HG02798 (cell line): ENCODE results near the gene FAM3D.
A peak's percentile ranks its signal among the peaks of the same experiment; 100 is the strongest.
"Not testable (repeated sequence)": the region's sequence is repeated elsewhere in the genome, so short reads cannot be mapped to it uniquely, and the experiment has no call there.

ENCODE experiments used
- ATAC-seq: cut with Tn5 transposase; IDR thresholded peaks from one replicate; pipeline ENCODE4 v1.9.1; 2021; ENCODE audit warnings: mild to moderate bottlenecking; ENCODE audit not compliant: unreplicated experiment, poor library complexity

The FAM3D gene

DNA sequence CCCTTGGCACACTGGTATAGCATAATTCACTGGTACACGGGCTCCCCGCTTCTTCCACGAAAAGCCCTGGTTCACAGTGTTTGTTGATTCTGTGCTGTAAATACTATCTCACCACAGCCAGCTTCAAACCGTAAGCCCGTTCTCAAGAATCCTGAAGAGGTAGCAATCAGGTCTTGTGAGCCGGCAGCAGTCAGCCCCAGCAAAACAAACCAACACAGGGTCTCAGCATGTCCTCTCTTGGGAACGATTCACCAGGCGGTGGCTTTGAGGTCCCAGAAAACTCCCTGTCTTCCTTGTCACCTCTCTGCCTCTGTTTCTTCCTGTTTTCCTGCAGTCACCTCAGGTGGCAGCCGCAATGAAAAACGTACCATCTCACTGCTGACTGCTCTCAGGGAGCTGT, 19.1 kb upstream of the FAM3D start:
- ATAC-seq = no peak

DNA sequence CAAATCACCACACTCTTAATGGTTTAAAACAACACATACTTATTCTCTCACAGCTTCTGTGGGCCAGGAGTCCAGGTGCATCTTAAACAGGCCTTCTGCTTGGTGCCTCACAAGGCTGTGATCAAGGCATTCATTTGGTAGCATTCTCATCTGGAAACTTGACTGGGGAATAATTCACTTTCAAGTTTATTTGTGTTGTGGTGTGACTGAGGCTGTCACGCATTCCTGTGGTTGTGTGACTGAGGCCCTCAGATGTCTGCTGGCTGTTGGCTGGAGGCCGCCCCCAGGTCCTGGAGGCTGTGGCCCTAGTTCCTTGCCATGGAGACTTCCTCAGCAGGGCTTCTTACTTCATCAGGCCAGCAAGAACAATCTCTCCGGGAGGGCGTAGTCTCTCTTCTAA, 16.9 kb upstream of the FAM3D start:
- peak; percentile 79 for ATAC-seq

DNA sequence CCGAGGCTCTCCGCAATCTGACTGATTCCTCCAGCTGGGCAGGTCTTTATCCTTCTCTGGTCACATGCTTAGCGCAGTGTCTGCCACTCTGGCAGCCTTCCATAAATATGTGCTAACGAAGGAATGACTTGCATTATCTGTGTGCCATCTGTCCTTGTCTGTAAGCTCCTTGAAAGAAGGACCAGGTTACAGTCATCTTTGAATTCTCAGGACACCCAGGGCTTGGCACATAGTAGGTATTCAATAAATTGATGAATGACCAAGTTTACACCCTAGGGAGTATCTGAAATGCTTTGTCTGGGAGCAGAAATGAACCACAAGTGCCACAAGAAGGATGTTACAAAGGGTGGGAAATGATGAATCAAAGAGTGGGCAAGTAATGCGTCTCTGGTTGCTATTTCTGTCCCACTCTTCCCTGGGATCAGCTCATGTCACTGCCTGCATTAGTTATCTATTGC, 16.5 kb upstream of the FAM3D start:
- ATAC-seq = peak; percentile 21

DNA sequence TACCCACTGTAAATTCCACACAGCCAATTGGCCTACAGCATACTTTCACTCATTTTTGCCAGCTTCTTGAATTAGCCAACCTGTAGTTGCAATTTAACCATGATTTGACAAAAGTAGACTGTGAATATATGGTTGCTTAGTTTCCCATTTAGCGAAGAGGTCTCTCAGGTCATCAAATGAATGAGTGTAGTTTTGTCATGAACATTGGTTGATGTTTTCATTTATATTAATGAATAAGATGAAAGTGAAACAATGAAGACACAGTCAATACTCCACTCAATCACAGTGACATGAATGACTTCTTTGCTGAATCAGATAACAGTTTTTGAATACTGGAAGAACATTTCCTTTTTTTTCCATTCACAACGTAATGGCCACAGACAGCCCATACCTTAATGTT, 15.3 kb upstream of the FAM3D start:
- no peak for ATAC-seq

DNA sequence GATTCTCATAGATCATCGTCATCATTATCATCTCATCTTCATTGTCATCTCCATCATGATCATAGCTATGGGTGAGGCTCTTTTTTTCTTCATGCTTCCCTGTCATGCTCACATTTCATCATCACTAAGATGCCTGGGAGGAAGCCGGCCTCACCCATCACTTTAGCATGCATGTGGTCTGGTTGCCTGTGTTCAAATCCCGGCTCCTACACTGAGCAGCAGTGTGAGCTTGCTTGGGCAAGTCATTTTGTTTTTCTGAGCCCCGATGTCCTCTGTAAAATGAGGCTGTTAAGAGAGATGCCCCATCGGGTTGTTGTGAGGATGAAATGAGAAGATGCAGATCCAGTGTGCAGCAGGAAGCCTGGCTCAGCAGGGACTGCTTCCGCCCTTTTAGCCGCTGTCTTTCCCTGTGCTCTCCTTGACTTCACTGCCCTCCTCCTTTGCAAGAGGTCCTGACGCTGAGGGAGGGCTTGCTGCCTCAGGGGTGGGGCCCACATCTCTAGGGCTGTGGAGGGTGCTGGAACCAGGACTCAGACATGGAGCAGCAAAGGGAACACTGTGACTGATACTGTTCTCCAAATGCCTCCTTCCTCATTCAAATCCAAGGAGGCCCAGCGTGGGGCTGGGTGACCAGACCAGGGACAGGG, 14.4 kb upstream of the FAM3D start:
- no peak for ATAC-seq

DNA sequence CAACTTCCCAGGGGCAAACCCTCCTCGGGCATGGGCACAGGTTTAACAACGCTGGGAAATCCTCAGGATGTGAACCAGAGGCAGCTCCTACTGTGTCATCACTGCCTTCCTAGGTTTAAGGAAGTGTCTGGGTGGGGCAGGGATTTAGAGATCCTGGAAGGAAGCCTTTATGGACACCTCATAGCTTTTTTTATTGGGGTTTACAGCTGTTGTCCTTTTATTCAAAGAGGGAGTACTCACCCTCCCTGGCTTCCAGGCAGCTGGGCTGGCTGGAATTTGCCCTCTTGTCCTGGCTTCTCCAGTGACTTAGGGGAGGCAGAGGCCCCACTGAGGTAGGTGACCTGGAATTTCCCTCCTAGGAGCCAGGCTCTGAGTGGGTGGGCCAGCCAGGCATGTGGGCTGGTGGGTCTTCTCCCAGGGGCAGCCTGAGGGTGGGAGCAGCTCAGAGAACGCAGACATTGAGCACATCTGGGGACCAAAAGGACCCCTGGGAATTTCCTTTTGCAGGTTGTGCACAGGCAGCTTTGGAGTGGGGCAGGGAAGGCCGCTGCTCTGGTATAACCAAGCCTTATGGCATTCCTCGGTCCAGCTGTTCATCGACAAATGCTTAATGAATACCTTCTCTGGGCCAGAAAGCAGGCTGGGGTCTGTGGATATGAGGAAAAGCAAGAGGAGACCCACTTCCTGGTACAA, 13.5 kb upstream of the FAM3D start:
- no peak for ATAC-seq

DNA sequence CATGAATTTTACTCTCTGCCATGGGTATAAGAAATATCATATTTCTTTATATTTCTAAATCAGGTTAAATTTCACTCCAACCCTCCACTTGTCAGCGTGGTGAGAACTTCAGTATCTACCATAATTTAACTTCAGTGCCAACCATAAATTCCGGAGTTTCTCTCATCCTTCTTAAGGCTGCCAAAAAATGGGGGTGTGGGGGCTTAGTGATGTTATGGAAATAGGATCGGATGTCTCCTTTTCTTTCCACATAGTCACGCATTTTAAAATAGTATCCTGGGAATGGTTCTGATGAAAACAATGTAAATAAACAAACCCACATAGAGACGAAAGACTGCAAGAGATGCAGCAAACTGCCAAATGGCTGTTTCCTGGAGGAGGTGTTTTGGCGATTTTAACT, 12.9 kb upstream of the FAM3D start:
- no peak for ATAC-seq

DNA sequence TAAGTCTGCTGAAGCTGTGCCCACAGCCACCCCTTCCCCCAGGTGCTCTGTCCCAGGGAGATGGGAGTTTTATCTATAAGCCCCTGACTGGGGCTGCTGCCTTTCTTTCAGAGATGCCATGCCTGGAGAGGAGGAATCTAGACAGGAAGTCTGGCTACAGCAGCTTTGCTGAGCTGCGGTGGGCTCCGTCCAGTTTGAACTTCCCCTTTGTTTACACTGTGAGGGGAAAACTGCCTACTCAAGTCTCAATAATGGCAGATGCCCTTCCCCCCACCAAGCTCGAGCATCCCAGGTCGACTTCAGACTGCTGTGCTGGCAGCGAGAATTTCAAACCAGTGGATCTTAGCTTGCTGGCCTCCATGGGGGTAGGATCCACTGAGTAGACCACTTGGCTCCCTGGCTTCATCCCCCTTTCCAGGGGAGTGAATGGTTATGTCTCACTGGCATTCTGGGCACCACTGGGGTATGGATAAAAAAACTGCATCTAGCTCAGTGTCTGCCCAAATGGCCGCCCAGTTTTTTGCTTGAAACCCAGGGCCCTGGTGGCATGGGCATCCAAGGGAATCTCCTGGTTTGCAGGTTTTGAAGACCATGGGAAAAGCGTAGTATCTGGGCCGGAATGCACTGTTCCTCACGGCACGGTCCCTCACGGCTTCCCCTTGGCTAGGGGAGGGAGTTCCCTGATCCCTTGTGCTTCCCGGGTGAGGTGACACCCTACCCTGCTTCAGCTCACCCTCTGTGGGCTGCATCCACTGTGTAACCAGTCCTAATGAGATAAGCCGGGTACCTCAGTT, 11.8 kb upstream of the FAM3D start:
- ATAC-seq = not testable (repeated sequence)

DNA sequence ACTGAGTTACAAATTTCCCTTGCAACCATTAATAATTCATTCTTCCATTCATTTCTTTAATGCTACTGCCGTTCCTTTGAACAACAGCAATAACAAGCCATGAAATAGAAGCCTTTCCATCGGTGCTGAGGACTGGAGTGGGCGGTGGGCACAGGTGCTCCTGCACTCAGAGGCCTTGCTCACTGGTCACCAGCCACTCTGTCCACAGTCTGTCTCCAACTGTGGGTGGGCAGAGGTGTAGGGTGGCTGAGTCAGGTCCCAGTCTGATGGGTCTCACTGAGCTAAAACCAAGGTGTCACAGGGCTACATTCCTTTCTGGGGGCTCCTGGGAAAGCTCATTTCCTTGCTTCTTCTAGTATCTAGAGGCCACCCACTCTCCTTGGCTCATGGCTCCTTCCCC, 6.3 kb upstream of the FAM3D start:
- ATAC-seq = no peak

DNA sequence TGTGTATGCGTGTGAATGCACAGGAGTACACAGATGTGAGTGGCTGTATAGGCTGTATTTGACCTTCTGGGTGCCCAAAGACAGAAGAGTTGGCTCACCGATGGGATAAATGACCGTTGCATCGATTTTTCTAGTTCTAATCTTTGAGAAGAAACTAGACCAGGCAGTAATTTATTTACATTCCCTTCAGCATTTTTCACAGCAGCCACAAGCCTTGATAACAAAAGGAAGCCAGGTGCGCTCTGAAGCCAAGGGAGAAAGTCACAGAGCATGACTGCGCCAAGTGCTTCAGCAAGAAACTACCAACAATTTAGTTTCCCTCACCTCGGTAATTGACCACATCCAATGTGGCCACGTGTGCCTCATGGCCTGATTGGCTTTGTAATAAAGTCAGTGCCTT, 5.9 kb upstream of the FAM3D start:
- no peak for ATAC-seq

DNA sequence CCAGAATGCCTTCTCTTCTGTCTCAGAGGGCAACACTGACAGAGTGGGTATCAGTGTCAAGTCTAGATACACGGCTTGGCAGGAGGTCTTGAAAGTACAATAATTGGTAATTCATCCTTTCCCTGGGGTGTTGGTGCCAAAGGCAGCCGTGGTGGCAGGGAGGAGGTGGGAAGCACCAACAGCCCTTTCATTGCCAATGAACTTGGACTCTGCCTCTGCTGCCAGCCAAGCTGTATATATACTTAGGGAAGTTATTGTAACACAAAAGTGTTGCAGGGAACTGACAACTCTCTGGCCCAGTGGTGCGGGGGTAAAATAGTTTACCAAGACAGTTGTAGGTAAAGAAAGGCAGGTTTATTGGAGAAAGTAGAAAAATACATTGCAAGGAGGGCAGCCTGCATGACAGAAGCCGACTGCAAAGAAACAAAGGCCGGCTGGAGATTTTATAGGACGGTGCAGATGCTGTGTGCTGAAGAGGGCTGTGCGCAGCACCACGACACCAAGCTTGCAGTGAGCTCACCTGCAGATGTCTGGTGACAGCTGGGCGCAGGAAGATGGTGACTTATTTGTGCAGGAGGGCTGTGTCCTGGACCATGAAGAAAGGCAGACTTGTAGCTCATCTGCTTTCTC, 4.0 kb upstream of the FAM3D start:
- no peak for ATAC-seq

DNA sequence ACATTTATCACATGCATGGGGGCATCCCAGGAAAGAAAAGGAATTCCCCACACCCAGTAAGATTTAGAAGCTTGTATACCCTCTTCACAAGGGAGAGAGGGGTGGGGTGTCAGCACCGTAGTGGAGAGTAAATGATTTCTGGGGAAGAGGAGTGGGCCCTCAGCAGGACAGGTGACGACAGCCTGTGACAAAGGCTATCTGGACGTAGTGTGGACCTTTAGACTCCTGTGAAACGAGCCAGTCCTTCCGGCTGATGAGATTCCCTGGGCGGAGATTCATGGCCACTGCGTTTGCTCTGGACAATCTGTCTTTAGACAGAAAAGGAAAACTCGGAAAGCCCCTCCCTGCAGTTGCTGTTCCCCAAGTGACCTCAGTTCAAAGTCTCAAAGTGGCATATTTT, 1.7 kb upstream of the FAM3D start:
- ATAC-seq = no peak

DNA sequence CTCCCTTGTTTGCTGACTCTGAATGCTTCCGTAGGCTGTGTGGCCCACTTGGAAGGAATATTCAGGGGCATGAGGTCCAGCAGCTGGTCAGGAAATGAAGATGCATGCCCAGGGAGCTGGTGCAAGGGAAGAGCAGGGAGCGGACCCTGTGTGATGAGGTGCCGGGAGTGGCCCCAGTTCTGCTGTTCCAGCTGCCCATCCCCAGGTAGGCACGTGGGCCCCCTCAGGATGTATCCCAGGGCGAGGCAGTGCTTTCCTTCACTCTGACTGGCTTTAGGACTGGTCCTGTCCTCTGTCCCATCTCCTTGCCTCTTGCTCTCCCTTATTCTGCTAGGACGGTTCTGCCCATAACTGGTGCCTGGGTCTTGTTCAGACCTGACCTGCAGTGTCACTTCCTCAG, 1.1 kb upstream of the FAM3D start:
- ATAC-seq = no peak

DNA sequence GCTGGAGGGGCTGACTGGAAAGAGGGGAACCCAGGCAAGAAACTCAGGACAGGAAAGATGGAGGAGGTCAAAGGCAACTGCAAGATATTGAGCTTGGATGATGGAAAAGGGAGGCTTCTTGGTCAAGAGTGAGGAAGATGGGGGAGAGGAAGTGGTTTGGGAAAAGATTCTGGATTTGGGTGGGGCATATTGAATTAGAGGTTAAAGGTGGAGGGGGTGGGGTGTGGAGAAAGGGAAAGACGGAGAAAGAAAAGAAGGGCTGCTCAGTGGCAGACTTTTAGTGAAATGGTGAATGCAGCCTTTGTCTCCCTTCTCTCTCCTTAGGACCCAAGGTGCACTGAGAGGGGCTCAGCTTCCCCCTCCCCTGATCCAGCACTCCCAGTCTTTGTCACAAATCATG, 655 bp upstream of the FAM3D start:
- ATAC-seq = no peak

DNA sequence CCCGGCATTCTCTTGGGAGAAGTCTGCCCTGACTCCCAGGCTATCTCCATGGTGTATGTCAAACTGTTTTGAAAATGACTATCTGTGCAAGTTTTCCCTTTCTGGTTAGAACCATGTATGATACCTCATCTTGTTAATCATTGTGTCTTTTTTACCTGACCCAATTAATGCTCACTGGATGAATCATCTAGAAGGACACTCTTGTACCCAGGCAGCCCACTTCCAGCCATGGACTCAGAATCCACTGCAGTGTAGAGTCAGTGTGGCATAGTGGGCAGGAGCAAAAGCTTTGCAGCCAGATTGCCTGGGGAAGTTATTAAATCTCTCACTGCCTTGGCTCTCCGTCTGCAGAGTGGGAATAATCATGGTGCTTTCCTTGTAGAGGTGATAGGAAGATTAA, 1.2 kb downstream of the FAM3D start:
- no peak for ATAC-seq

DNA sequence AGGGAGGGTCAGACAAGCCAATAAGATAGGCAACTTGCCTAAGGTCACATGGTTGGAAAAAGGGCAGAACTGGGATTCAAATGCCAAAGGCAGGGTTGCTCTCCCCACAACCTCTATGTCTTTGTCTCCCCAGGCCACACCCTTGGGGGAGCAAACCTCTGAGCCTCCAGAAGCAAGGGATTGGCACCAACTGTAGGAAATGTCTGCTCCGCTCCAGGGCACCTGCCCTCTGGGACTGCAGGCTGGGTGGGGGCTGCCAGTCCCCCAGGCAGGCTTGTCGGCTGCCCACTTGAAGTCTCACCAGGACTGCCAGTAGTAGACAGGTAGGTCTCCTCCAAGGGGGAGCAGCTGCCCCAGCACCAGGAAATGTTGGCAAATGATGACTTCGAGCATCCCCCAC, 2.0 kb downstream of the FAM3D start:
- no peak for ATAC-seq

DNA sequence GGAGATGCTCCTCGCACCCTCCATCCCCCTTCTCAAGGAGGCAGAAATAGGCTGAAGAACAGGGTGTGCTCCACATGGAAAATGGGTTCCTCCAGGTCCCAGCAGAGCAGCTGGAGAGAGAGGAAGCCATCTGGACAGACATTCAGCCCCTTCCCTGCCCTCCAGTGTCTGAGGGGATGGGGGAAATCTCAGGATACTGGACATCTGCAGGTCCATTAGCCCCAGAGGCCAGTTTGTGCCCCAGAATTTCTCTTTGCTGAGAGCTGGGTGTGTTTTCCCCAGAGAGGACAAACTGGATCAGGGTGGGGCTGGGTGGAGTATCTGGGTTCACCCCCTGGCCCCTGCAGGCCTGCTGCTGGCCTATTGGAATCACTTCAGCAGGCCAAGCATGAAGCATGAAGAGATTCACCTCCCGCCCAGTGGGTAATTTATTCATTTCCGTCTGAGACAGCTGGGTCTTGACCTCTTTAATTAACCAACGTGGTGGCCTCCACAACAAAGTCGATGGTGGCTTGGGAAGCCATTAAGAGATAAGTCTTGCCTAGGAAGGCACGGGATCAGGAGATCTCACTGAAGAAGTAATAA, 4.6 kb downstream of the FAM3D start:
- no peak for ATAC-seq

DNA sequence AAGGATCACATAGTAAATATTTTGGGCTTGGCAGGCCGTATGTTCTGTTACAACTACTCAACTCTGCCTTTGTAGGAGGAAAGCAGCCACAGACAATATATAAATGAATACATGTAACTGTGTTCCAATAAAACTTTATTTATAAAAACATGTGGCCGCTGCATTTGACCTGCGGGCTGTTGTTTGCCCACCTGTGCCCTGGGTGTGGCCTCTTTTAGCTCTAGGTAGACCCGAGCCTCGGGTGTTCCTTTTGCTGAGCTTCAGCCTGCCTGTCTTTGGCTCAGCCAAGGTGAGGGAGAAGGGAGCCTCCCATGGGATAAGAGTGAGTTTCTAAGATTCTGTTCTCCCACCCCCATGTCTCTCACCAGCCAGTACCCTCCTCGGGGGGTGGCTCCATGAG, 5.6 kb downstream of the FAM3D start:
- no peak for ATAC-seq

DNA sequence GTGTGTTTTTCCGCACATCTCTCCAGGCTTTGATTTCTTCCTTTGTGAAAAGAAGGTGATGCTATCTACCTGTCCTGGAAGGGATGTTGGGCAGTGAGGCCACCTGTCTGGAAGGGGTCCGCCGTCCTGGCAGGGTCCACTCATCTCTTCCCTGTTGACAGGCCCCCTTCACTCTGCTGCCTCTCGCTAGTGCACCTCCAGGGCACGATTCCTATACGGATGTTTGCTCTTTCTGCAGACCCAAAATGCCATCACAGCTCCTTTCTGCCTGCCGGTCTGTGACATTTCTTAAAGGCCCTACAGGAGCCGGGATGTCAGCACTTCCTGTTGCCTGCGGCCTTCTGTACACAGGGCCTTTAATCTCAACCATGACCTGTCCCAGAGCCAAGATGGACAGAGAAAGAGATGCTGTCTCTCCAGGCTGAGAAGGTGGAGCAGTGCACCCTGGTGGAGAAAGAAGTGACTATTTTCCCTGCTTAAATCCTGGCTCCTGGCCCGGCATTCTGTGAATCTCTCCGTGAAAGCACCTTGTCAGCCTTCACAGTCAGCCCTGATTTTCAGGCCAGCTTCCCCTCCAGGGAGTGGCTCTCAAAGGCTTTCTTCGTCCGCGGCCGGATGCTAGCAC, 7.4 kb downstream of the FAM3D start:
- no peak for ATAC-seq

DNA sequence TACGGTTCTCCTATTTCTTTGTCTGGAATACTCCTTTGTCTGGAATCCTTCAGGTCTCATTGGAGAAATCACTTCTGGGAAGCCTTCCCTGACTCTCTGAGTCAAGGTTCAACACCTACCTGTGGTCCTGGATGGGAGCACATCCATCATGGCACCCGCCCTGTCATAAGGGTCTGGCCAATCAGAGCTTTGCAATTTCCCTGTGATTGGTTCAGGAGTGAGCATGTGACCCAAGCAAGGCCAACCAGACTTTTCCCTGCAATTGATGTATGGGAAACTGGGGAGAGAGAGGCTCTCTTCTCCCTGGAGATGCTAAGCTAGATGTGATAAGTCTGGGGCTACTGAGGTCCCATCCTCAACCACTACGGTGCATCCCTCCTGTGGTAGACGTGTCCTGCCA, 8.1 kb downstream of the FAM3D start:
- no peak for ATAC-seq
